Eye (tissue), 1 donor: Measurements from ENCODE around the gene FNDC10.
"Not testable (repeated sequence)": the region's sequence is repeated elsewhere in the genome, so short reads cannot be mapped to it uniquely, and the experiment has no call there.

Experiments
- DNase-seq: peaks from one replicate; pipeline ENCODE4 v3.0.0-alpha.2; 2015

FNDC10 gene

GRCh38 chr1:1599935-1600860 is at the start of gene FNDC10:
TSS of gene FNDC10 (minus strand) at chr1:1600135. CDS start at chr1:1600015, 120 bp downstream.
- DNase-seq: no peak

GRCh38 chr1:1648265-1648664 is 48.3 kb upstream of the FNDC10 start:
- DNase-seq: not testable (repeated sequence)

- not testable (repeated sequence) for DNase-seq
These were observed 47.8 kb upstream of the FNDC10 start for GRCh38 chr1:1647567-1648241.

- DNase-seq: not testable (repeated sequence)
These were observed 46.4 kb upstream of the FNDC10 start for GRCh38 chr1:1646326-1646725.

GRCh38 chr1:1640711-1641461 is 41.0 kb upstream of the FNDC10 start:
- not testable (repeated sequence) for DNase-seq

- not testable (repeated sequence) for DNase-seq
These were observed 40.1 kb upstream of the FNDC10 start for GRCh38 chr1:1640081-1640480.

GRCh38 chr1:1639368-1639767 is 39.4 kb upstream of the FNDC10 start:
- not testable (repeated sequence) for DNase-seq

- DNase-seq: not testable (repeated sequence)
These were observed 38.6 kb upstream of the FNDC10 start for GRCh38 chr1:1638528-1638927.

GRCh38 chr1:1637479-1637875 is 37.5 kb upstream of the FNDC10 start:
- DNase-seq: not testable (repeated sequence)

- DNase-seq: not testable (repeated sequence)
These were observed 36.9 kb upstream of the FNDC10 start for GRCh38 chr1:1636621-1637478.

- DNase-seq: not testable (repeated sequence)
These were observed 34.7 kb upstream of the FNDC10 start for GRCh38 chr1:1634613-1635012.

GRCh38 chr1:1633409-1633808 is 33.5 kb upstream of the FNDC10 start:
- DNase-seq: not testable (repeated sequence)

GRCh38 chr1:1631782-1632420 is 32.0 kb upstream of the FNDC10 start, which contains the start of gene MMP23B:
TSS of gene MMP23B (plus strand) at chr1:1632173. CDS start at chr1:1632219, 46 bp downstream.
- DNase-seq: peak; percentile 58

GRCh38 chr1:1630965-1631781 is 31.2 kb upstream of the FNDC10 start:
- peak; percentile 67 for DNase-seq

- peak; percentile 95 for DNase-seq
These were observed 30.4 kb upstream of the FNDC10 start for GRCh38 chr1:1630191-1630964.

GRCh38 chr1:1629430-1630190 is 29.7 kb upstream of the FNDC10 start:
- peak; percentile 24 for DNase-seq

- peak; percentile 31 for DNase-seq
These were observed 29.0 kb upstream of the FNDC10 start for GRCh38 chr1:1628754-1629429.
